ENCODE data around the gene DAPP1.

Gene DAPP1

DNA sequence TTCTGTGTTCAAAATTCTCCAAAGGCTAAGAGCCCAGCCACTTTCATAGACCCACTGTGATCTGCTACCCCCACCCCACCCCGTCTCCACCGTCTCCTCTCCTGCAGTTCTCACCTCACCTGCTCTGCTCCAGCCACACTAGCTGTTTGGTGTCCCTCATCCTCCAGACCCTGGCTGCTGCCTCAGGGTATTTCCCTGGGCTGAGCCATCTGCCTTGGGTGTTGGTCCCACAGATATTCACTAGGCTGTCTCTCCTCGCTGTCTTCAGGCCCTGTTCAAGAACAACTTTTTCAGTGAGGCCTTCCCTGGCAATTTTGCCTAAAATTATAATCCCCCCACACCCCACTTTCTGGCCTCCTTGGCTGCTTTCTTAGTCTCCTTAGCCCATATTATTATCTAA, 31.8 kb upstream of the DAPP1 start:
- H4K20me1 ChIP-seq (ENCODE audit: insufficient read depth, low read length, poor library complexity, severe bottlenecking) = no peaks in the 10 kb centered on the region
- H3K36me3 ChIP-seq (ENCODE audit: insufficient read depth, low read length) = no peaks in the 10 kb centered on the region
- H3K79me2 ChIP-seq (ENCODE audit: insufficient read depth, low read length) = no peaks in the 10 kb centered on the region
- H3K27me3 ChIP-seq (ENCODE audit: insufficient read depth, low read length, poor library complexity, severe bottlenecking) = no peaks in the 10 kb centered on the region
- H3K9ac ChIP-seq (ENCODE audit: low read depth, low read length, poor library complexity, severe bottlenecking) = no peak overlapping the region
- H2AFZ ChIP-seq (ENCODE audit: low read length) = no peak overlapping the region
- H3K9me3 ChIP-seq (ENCODE audit: insufficient read depth, low read depth, low read length) = no peaks in the 10 kb centered on the region
- H3K9me2 ChIP-seq (replicated peaks; ENCODE audit: low read depth, low read length) = no peaks in the 10 kb centered on the region
- no peak overlapping the region for H3K4me3 ChIP-seq (ENCODE audit: low read length, poor library complexity, severe bottlenecking)
- H3K4me2 ChIP-seq (ENCODE audit: low read depth, low read length, poor library complexity, severe bottlenecking) = no peak overlapping the region
- no peaks in the 10 kb centered on the region for H3K4me1 ChIP-seq (ENCODE audit: insufficient read depth, low read length, poor library complexity, severe bottlenecking)
- no peaks in the 10 kb centered on the region for H3F3A ChIP-seq (ENCODE audit: low read depth)
- TF ChIP-seq, protein P1, sequence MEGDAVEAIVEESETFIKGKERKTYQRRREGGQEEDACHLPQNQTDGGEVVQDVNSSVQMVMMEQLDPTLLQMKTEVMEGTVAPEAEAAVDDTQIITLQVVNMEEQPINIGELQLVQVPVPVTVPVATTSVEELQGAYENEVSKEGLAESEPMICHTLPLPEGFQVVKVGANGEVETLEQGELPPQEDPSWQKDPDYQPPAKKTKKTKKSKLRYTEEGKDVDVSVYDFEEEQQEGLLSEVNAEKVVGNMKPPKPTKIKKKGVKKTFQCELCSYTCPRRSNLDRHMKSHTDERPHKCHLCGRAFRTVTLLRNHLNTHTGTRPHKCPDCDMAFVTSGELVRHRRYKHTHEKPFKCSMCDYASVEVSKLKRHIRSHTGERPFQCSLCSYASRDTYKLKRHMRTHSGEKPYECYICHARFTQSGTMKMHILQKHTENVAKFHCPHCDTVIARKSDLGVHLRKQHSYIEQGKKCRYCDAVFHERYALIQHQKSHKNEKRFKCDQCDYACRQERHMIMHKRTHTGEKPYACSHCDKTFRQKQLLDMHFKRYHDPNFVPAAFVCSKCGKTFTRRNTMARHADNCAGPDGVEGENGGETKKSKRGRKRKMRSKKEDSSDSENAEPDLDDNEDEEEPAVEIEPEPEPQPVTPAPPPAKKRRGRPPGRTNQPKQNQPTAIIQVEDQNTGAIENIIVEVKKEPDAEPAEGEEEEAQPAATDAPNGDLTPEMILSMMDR (conservative IDR thresholded peaks at IDR 0.05; ENCODE audit: low read length) = no peak
- TF ChIP-seq EZH2phosphoT487 (IDR thresholded peaks at IDR 0.05; ENCODE audit: borderline replicate concordance) = no peak

DNA sequence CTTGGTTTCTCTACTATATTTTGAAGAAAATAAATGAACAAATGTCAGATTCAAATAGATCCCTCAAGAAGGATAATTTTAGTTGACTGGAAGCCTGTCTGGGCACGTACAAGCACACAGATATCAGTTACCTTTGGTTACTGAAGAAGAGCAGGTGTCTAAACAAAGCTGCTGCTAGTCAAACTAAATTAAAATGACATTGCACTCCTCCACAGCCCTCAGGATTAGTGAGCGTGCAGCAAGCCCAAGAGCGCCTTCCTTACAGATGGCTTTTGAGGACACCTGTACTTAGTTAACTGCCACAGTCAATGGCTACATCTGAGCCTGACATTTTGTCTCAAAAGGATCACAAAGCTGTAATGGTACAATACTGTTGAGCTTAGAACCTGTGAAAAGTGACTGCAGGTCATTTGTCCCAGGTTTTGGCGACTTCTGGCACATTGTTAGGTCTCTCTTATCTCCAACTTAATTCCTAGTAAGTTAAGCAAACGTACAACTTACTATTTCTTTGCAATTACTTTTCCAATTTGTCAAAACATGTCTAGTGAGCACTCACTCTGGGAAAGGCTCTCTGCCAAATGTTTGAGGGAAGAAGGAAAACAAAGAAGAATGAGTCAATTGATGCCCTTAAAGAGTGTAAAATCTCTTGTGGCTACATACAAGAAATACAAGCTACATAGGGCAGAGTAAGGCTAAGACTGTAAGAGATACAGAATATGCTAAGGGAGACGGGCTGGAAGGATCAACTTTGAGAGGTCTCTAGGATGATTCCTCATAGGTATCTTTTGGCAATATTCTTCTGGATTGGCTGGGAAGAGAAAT, 25.6 kb upstream of the DAPP1 start:
- H3K79me2 ChIP-seq (ENCODE audit: insufficient read depth, low read length) = no peaks in the 10 kb centered on the region
- no peaks in the 10 kb centered on the region for H3K9me3 ChIP-seq (ENCODE audit: insufficient read depth, low read depth, low read length)
- no peak overlapping the region for H3K4me2 ChIP-seq (ENCODE audit: low read depth, low read length, poor library complexity, severe bottlenecking)
- H4K20me1 ChIP-seq (ENCODE audit: insufficient read depth, low read length, poor library complexity, severe bottlenecking) = no peaks in the 10 kb centered on the region
- H3K9ac ChIP-seq (ENCODE audit: low read depth, low read length, poor library complexity, severe bottlenecking) = no peak overlapping the region
- H3K4me1 ChIP-seq (ENCODE audit: insufficient read depth, low read length, poor library complexity, severe bottlenecking) = no peaks in the 10 kb centered on the region
- no peaks in the 10 kb centered on the region for H3F3A ChIP-seq (ENCODE audit: low read depth)
- TF ChIP-seq, protein P1 (conservative IDR thresholded peaks at IDR 0.05; ENCODE audit: low read length) = no peak
- no peak for TF ChIP-seq EZH2phosphoT487 (IDR thresholded peaks at IDR 0.05; ENCODE audit: borderline replicate concordance)
- H3K27me3 ChIP-seq (ENCODE audit: insufficient read depth, low read length, poor library complexity, severe bottlenecking) = no peaks in the 10 kb centered on the region
- no peak overlapping the region for H2AFZ ChIP-seq (ENCODE audit: low read length)
- H3K36me3 ChIP-seq (ENCODE audit: insufficient read depth, low read length) = no peaks in the 10 kb centered on the region
- H3K9me2 ChIP-seq (replicated peaks; ENCODE audit: low read depth, low read length) = no peaks in the 10 kb centered on the region
- H3K4me3 ChIP-seq (ENCODE audit: low read length, poor library complexity, severe bottlenecking) = no peak overlapping the region

DNA sequence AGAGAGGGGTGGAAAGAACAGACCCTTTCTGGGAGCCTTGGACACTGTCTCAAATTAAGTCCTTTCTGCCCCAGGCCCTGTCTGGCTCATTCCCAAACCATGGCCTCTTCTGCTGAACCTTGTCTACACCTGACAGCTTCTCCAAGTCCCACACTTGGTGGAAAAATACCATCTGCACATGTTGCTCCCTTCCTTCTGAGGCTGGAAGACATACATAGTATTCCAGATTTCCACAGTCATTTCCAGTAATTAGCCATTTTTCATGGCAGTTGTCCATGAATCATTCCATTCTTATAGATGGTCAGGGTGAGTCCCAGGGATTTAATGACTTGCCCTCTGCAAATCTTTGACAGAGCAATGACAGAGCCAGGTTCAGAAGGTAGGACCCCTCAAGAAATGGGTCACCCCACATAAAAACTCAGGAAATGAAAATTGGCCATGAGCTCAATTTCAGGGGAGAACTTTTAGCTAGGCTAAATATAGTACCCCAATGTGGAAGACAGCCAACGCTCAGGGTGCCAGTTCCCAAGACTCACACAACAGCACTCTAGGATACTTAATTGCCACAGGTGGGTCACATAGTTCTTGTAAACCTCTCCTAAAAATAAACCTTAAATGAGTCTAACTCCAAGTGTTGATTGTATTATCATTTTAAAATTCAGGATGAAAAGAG, 16.2 kb upstream of the DAPP1 start:
- peaks cover 5% of the 10 kb centered on the region for H3K27me3 ChIP-seq (ENCODE audit: insufficient read depth, low read length, poor library complexity, severe bottlenecking)
- no peak overlapping the region for H2AFZ ChIP-seq (ENCODE audit: low read length)
- no peaks in the 10 kb centered on the region for H3K9me3 ChIP-seq (ENCODE audit: insufficient read depth, low read depth, low read length)
- H3K4me2 ChIP-seq (ENCODE audit: low read depth, low read length, poor library complexity, severe bottlenecking) = no peak overlapping the region
- H4K20me1 ChIP-seq (ENCODE audit: insufficient read depth, low read length, poor library complexity, severe bottlenecking) = no peaks in the 10 kb centered on the region
- no peaks in the 10 kb centered on the region for H3F3A ChIP-seq (ENCODE audit: low read depth)
- H3K9ac ChIP-seq (ENCODE audit: low read depth, low read length, poor library complexity, severe bottlenecking) = no peak overlapping the region
- no peaks in the 10 kb centered on the region for H3K4me1 ChIP-seq (ENCODE audit: insufficient read depth, low read length, poor library complexity, severe bottlenecking)
- no peaks in the 10 kb centered on the region for H3K36me3 ChIP-seq (ENCODE audit: insufficient read depth, low read length)
- no peak overlapping the region for H3K4me3 ChIP-seq (ENCODE audit: low read length, poor library complexity, severe bottlenecking)
- no peaks in the 10 kb centered on the region for H3K79me2 ChIP-seq (ENCODE audit: insufficient read depth, low read length)
- H3K9me2 ChIP-seq (replicated peaks; ENCODE audit: low read depth, low read length) = no peaks in the 10 kb centered on the region
- TF ChIP-seq, protein P1 (conservative IDR thresholded peaks at IDR 0.05; ENCODE audit: low read length) = no peak
- no peak for TF ChIP-seq EZH2phosphoT487 (IDR thresholded peaks at IDR 0.05; ENCODE audit: borderline replicate concordance)

Data from Loucy (cell line).